GM12873 (cell line): ENCODE results near the gene PCDHAC2.

ENCODE experiments used
- CTCF ChIP-seq: IDR thresholded peaks from 2 replicates; pipeline ENCODE4 v1.5.1; 2012; ENCODE audit warnings: low read depth, mild to moderate bottlenecking, moderate library complexity, low read length, control low read depth; ENCODE audit not compliant: insufficient read depth; ENCODE audit errors: missing control alignments

Gene PCDHAC2

GRCh38 chr5:140967226-140967893 lies 1.1 kb downstream of the PCDHAC2 start:
- TF ChIP-seq CTCF: no peak

DNA sequence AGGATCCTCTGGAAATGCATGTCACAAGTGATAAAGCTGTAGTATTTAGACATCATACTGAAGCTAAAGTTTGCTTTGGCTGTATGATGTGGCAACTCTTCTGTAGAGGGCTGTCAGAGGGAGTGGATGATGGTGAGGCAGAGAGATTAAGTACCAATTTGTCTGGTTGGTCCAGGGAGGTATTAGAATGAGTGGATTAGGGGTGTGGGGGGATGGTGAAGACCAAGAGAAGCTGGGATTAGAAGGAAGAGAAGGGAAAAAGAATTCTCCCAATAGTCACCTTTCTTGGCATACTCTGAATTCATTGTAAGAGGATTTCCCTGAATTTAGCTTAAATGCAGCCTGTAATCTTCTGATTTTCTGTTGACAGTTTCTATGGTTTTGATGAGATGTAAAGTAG lies 3.6 kb downstream of the PCDHAC2 start:
- no peak for TF ChIP-seq CTCF

DNA sequence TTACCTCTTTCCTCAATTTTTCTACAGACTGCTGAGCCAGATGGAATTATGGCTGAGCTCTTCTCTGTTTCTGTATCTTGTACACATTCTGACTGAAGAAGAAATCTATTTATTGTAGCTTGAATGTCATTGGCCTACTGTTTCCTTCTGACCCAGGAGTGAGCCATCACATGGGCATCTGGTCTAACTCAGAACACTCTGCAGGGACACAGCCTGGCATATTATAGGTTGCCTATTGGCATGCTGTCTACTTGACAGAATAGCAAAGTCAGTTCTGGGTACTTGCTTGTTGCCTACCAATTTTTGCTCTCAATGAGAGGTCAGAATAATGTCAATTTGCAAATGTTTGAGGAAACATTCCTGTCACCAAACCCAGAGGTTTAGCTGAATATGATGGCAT lies 7.3 kb downstream of the PCDHAC2 start:
- TF ChIP-seq CTCF: no peak

DNA sequence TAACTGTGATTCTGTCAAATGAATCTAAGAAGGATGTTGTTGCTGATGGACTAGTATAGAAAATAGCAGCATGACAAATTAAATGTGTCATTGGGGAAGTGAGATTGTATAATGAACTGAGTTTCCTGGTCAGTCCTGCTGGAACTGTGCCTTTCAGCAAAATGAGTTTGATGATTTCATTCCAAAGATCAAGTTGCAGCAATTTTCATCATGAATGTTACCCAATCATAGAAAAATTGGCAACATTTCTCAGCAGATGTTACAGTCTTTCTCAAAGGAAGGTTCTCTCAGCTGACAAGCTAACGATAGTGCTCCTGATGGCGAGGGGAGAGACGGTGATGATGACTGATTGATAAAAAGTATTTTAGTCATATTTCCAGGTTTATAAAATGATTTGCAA lies 10.7 kb downstream of the PCDHAC2 start:
- no peak for TF ChIP-seq CTCF

DNA sequence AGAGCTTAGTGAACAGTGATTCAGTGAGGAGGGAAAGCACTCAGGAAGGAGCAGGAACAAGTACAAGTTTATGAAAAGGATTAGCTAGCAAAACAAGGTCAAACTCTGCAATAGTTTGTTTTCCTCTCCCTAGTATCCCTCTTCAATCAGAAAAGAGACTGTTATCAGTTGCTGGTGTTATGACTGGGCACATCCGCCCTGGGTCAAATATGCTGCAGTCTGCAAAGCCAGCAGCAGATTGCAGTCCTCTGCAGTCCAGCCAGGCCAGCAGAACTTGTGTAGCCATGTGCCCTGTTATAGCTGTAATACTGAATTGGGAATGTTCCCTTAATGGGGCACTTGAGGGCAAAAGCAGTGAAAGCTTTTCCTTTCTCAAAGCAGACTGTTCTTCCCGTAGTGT lies 12.0 kb downstream of the PCDHAC2 start:
- TF ChIP-seq CTCF: no peak

DNA sequence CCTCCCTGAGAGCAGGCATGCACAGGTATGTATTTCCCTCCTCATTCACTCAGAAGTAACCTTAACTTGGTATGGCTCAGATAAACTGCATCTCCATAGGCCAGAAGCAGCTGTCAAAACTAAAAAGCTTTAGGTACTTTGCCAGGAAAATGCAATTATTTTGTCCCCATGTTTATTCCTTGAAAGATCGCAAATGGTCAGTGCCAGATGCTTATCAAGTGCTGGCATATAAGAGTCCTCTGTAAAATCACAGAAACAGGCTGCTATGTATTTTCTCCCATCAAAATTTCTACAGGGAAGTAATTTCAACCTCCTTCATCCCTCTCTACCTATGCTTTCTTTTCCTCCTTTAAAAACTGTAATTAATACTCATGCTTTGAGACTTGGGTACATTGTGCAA lies 12.7 kb downstream of the PCDHAC2 start:
- no peak for TF ChIP-seq CTCF

- no peak for TF ChIP-seq CTCF
These were observed 15.9 kb downstream of the PCDHAC2 start for GRCh38 chr5:140982083-140982716.
